Measurements from ENCODE around the gene POLR1G.

POLR1G gene

DNA sequence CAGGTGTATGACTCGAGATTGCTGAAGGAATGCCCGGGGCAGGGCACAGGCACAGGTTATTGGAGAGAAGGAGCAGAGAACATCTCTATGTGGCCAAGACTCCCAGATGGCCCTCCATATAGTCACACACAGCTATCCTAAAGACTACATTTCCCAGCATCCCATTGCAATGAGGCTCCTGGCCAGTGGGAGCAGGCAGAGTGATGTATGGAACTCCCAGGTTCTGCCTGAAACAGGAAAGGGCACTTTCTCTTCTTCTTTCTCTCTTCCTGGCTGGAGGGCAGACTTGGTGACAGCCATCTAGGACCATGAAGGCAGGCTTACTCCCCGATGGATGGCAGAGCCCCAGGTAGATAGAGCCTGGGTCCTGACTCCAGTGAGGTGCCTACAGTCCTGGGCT lies 15.1 kb upstream of the POLR1G start:
- no peak overlapping the region for H3K4me2 ChIP-seq (ENCODE audit: low read depth, low read length, poor library complexity, severe bottlenecking)
- no peaks in the 10 kb centered on the region for H3K9me2 ChIP-seq (replicated peaks; ENCODE audit: low read depth, low read length)
- H4K20me1 ChIP-seq (ENCODE audit: insufficient read depth, low read length, poor library complexity, severe bottlenecking) = no peaks in the 10 kb centered on the region

DNA sequence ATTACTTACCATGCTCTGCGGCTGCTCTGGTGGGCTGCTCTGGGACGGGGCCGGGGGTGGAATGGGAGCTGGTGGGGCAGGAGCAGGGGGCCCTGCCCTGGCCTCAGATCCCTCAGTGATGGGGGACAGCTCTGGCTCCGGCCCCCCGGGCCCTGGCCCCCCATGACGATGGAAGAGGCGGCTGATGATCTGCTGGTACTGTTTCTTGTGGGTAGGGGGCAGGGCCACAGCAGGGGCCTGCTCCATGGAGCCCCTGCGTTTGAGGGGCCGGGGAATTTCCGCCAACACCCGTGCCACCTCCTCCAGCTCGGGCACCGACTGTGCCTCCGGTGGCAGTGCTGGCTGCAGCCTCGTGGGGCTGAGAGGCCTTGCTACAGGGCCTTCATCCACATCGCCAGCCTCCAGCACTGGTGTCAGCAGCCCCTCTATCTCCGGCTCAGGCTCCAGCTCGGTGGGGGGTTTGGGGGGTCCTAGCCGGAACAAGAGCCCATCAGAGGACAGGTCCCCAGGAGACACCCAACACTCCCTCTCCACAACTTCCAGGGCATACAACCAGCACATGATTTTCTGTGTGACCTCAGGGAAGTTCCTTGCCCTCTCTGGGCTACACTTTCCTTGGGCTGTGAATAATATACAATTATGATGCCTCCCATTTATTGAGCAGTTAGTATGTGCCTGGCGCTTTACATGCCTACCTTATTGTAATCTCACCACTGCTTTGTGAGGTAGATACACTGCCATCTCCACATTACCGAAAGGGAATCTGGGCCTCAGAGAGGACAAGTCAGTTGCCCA lies 14.4 kb upstream of the POLR1G start:
- Histone ChIP-seq H3K4me2 (ENCODE audit: low read depth, low read length, poor library complexity, severe bottlenecking) (no peak overlapping the region), H3K4me3 (ENCODE audit: low read length, poor library complexity, severe bottlenecking) (no peak overlapping the region), H3K79me2 (ENCODE audit: insufficient read depth, low read length) (no peaks in the 10 kb centered on the region), H3K4me1 (ENCODE audit: insufficient read depth, low read length, poor library complexity, severe bottlenecking) (no peaks in the 10 kb centered on the region), H3K9me2 (replicated peaks; ENCODE audit: low read depth, low read length) (no peaks in the 10 kb centered on the region), H3F3A (ENCODE audit: low read depth) (no peaks in the 10 kb centered on the region), H2AFZ (ENCODE audit: low read length) (peak overlapping the region; percentile 56; the same call in 1 of the 2 replicates), H3K27me3 (ENCODE audit: insufficient read depth, low read length, poor library complexity, severe bottlenecking) (no peaks in the 10 kb centered on the region), H4K20me1 (ENCODE audit: insufficient read depth, low read length, poor library complexity, severe bottlenecking) (no peaks in the 10 kb centered on the region), H3K36me3 (ENCODE audit: insufficient read depth, low read length) (no peaks in the 10 kb centered on the region), H3K9ac (ENCODE audit: low read depth, low read length, poor library complexity, severe bottlenecking) (no peak overlapping the region), H3K9me3 (ENCODE audit: insufficient read depth, low read depth, low read length) (no peaks in the 10 kb centered on the region)
- no peak for TF ChIP-seq EZH2phosphoT487 (IDR thresholded peaks at IDR 0.05; ENCODE audit: borderline replicate concordance)
- TF ChIP-seq, protein P1, sequence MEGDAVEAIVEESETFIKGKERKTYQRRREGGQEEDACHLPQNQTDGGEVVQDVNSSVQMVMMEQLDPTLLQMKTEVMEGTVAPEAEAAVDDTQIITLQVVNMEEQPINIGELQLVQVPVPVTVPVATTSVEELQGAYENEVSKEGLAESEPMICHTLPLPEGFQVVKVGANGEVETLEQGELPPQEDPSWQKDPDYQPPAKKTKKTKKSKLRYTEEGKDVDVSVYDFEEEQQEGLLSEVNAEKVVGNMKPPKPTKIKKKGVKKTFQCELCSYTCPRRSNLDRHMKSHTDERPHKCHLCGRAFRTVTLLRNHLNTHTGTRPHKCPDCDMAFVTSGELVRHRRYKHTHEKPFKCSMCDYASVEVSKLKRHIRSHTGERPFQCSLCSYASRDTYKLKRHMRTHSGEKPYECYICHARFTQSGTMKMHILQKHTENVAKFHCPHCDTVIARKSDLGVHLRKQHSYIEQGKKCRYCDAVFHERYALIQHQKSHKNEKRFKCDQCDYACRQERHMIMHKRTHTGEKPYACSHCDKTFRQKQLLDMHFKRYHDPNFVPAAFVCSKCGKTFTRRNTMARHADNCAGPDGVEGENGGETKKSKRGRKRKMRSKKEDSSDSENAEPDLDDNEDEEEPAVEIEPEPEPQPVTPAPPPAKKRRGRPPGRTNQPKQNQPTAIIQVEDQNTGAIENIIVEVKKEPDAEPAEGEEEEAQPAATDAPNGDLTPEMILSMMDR (conservative IDR thresholded peaks at IDR 0.05; ENCODE audit: low read length) = no peak

More for the DNA sequence above, 15.1 kb upstream of the POLR1G start:
- Histone ChIP-seq H2AFZ (ENCODE audit: low read length) (peak overlapping the region; percentile 56; the same call in 1 of the 2 replicates), H3K27me3 (ENCODE audit: insufficient read depth, low read length, poor library complexity, severe bottlenecking) (no peaks in the 10 kb centered on the region), H3K9ac (ENCODE audit: low read depth, low read length, poor library complexity, severe bottlenecking) (no peak overlapping the region), H3K79me2 (ENCODE audit: insufficient read depth, low read length) (no peaks in the 10 kb centered on the region), H3K36me3 (ENCODE audit: insufficient read depth, low read length) (no peaks in the 10 kb centered on the region), H3K9me3 (ENCODE audit: insufficient read depth, low read depth, low read length) (no peaks in the 10 kb centered on the region), H3K4me1 (ENCODE audit: insufficient read depth, low read length, poor library complexity, severe bottlenecking) (no peaks in the 10 kb centered on the region), H3K4me3 (ENCODE audit: low read length, poor library complexity, severe bottlenecking) (no peak overlapping the region), H3F3A (ENCODE audit: low read depth) (no peaks in the 10 kb centered on the region)
- TF ChIP-seq EZH2phosphoT487 (IDR thresholded peaks at IDR 0.05; ENCODE audit: borderline replicate concordance) = no peak
- TF ChIP-seq, protein P1 (conservative IDR thresholded peaks at IDR 0.05; ENCODE audit: low read length) = no peak

DNA sequence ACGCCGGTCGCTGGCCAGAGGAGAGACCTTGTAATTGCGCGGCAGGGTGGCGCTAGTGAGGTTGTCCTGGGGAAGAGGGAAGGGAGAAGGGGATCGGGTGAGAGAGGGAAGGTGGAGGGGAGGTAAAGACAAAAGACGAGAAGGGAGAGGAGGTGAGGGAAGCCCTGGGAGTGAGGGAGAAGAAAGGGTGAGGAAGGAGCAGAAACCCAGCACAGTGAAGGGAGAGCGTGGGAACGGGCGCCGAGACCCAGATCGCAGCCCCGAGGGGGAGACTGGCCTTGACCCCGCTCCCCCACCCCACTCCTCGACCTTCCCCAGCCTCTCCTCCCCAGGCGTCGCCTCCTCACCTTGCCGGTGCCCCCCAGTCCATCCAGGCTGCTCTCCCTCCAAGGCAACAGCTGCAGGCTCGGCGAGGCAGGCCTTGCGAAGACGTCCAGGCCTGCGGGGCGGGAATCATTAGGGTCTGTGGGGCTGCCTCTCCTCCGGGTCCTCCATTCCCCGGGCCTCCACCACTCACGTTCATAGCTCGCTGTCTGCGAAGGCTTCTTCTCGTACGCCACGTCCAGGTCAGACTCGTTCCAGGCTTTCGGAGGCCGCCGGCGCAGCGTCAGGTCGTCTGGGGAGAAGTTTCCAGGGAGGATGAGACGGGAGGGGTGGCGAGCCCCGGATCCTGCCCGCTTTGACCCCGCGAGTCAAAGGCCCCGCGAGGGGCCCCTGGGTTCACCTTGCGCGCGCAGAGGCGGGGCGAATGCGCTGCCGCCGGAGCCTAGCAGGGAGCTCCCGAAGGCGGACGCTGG lies 10.4 kb upstream of the POLR1G start:
- H3K4me1 ChIP-seq (ENCODE audit: insufficient read depth, low read length, poor library complexity, severe bottlenecking) = no peaks in the 10 kb centered on the region
- H3K9me3 ChIP-seq (ENCODE audit: insufficient read depth, low read depth, low read length) = no peaks in the 10 kb centered on the region
- no peaks in the 10 kb centered on the region for H3K79me2 ChIP-seq (ENCODE audit: insufficient read depth, low read length)
- H4K20me1 ChIP-seq (ENCODE audit: insufficient read depth, low read length, poor library complexity, severe bottlenecking) = no peaks in the 10 kb centered on the region
- TF ChIP-seq, protein P1 (conservative IDR thresholded peaks at IDR 0.05; ENCODE audit: low read length) = no peak
- no peak for TF ChIP-seq EZH2phosphoT487 (IDR thresholded peaks at IDR 0.05; ENCODE audit: borderline replicate concordance)
- no peaks in the 10 kb centered on the region for H3K36me3 ChIP-seq (ENCODE audit: insufficient read depth, low read length)
- no peak overlapping the region for H2AFZ ChIP-seq (ENCODE audit: low read length)
- H3F3A ChIP-seq (ENCODE audit: low read depth) = no peaks in the 10 kb centered on the region
- H3K27me3 ChIP-seq (ENCODE audit: insufficient read depth, low read length, poor library complexity, severe bottlenecking) = no peaks in the 10 kb centered on the region
- H3K9ac ChIP-seq (ENCODE audit: low read depth, low read length, poor library complexity, severe bottlenecking) = no peak overlapping the region
- no peak overlapping the region for H3K4me2 ChIP-seq (ENCODE audit: low read depth, low read length, poor library complexity, severe bottlenecking)
- H3K9me2 ChIP-seq (replicated peaks; ENCODE audit: low read depth, low read length) = no peaks in the 10 kb centered on the region
- H3K4me3 ChIP-seq (ENCODE audit: low read length, poor library complexity, severe bottlenecking) = no peak overlapping the region

All from Loucy (cell line).